CD4-positive, alpha-beta T cell treated with Interleukin-17A for 1 hour (primary cell): Measurements from ENCODE around the gene GLCE.
"Not testable (repeated sequence)": the region's sequence is repeated elsewhere in the genome, so short reads cannot be mapped to it uniquely, and the experiment has no call there.

Experiments
- DNase-seq: peaks from one replicate; pipeline ENCODE4 v3.0.0-alpha.2; 2020

The GLCE gene

DNA sequence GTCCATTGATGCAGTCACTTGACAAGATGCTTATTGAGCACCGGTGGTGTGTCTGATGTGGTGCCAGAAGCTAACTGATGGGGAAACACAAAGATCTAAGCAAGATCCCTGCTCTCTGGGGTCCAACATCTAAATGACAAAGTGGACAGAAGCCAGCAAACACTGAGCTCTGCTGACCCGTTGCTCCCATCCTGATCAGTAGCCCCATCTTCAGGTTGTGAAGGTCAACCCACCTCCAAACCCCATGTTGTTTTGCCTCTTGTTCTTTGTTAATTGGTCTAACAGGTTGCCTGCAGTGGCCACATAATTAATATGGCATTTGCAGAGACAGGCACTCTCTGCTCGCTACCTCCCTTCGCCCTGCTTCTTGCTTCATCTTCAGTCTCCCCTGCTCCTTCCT is 21.5 kb upstream of the GLCE start:
- no peak for DNase-seq

DNA sequence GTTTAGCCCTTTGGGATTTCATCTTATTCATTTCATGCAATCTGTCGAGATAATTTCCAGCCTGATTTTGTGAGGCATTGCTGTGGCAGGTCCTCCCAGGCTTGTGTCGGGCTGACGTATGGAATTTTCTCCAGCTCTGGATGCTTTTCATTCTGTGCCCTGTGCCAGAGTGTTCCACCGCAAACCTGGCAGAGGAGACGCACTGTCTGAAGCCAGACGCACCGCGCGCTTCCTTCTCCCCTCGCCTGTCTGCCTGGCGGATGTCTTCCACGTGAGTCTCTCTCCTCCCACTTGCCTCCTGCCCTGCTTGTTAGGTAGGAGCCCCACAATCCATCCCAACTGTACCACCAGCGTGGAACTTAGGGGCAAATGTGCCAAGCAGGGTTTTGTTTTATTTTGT is 20.1 kb upstream of the GLCE start:
- DNase-seq = no peak

DNA sequence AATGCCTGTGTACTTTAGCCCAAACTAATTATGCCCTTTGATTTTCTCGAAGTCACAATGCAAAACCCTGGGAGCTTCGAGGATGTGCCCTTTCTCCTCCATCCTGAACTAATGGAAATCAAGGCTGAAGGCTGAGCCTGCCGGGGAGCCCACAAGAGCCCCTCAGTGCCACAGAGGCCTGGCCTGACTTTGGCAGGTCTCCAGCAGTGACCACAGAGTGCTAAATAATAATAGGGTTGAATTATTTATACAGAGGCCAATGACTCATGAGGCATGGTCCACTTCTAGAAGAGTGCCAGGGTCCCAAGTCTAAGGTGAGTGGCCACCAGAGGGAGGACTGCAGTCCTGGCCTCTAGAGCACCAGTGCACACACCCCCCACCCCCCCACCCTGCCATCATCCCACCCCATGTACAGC is 19.1 kb upstream of the GLCE start:
- no peak for DNase-seq

DNA sequence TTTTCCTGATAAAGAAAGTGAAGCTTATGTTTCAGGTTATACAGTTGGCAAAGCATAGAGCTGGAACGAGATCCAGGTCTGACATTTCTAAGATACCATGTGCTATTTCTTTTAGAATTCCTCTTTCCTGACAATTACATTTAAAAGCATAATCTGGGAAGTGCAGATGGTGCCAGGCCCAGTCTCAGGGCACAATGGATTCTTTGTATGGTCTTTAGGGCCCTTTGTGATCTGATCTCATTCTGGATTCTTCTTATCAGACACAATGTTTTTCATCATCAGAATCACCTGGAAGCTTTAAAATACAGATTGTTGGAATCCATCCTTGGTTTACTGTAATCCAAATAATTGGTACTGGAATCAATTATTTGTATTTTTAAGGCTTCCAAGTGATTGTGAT is 18.6 kb upstream of the GLCE start:
- DNase-seq = no peak

GRCh38 chr15:69143756-69144436 is 16.5 kb upstream of the GLCE start:
- DNase-seq = no peak

GRCh38 chr15:69144530-69144929 is 15.9 kb upstream of the GLCE start:
- no peak for DNase-seq

DNA sequence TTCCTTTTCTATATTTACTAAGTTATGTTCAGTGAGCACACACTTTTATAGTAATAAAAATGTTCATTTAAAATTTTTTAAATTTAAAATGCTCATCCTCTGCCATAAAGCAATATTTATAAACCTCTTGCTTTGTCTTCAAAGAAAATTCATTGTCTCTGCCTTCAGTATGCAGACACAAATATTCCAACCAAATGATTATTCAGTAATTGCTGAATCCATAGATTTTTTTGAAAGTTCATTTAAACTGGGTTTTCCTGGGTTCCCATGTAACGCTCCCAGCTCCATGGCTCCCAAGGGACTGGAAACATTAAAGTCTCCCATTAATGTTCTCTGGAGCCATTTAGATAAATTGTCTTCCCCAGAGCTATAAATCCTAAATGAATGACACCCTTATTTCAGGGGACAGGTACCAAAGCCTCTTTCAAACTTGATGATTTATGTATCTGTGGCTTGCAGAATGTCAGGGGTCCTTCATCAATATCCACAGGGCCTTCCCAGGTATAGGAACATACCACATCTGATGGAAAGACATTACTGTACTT is 15.2 kb upstream of the GLCE start:
- DNase-seq = no peak

GRCh38 chr15:69145694-69146492 is 14.5 kb upstream of the GLCE start:
- DNase-seq = no peak

DNA sequence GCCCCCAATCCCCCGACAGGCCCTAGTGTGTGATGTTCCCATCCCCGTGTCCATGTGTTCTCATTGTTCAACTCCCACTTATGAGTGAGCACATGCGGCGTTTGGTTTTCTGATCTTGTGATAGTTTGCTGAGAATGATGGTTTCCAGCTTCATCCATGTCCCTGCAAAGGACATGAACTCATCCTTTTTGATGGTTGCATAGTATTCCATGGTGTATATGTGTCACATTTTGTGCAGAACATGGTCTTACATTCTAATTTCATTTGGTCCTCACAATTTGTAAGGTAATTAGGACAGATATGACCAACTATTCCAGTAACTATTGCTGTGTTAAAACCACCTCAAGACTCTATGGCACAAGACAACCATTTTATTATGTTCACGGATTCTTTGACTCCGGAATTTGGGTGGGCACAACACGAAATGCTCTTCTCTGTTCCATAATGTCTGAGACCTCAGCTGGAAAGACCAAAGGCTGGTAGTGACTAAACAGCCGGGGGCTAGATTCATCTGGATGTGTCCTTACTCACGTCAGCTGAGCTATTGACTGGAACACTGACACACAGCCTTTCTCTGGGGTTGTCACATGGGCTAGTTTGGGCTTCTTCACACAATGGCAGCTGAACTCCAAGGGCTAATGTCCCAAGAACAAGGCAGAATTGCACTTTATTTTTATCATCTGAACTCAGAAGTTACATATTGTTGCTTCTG is 13.6 kb upstream of the GLCE start:
- no peak for DNase-seq

GRCh38 chr15:69148465-69148864 is 12.0 kb upstream of the GLCE start:
- DNase-seq = no peak

GRCh38 chr15:69149163-69149562 is 11.3 kb upstream of the GLCE start:
- no peak for DNase-seq

DNA sequence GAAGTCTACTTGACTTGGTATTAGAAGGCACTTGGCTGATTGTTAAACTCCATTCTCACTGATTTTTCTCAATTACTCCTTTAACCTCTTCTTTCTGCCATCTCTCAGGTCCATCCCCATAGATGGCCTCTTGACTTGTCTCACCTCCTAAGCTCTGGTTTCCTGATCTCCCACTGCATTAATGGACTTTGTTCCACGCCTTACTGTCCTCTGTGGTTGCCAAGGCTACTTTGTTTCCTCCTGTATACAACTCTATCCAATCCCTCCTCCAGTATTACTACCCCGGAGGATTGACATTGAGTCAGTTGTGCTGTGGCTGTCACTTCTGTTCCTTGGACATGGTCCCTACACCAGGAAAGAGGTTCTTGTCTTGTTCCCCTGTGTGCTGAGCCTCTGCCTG is 10.6 kb upstream of the GLCE start:
- no peak for DNase-seq

DNA sequence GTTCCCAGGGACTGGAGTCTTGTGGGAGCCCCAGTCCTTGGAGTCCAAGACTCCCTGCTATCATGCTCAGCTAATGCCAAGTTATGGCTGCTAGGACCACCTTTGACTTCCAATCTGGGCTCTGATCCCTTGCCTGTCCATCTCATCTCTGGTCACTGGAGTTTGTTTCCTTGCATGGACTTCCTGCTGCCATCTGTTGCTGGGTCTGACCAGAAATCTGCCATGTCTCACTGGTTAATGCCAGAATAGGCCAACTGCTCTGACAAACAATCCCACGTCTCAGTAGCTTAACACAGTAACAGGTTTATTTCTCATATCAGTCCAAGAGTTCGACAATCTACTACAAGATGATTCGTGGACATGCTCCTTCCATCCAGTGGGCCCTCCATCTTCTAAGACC is 10.1 kb upstream of the GLCE start:
- no peak for DNase-seq

GRCh38 chr15:69150841-69151240 is 9.6 kb upstream of the GLCE start:
- DNase-seq = no peak

DNA sequence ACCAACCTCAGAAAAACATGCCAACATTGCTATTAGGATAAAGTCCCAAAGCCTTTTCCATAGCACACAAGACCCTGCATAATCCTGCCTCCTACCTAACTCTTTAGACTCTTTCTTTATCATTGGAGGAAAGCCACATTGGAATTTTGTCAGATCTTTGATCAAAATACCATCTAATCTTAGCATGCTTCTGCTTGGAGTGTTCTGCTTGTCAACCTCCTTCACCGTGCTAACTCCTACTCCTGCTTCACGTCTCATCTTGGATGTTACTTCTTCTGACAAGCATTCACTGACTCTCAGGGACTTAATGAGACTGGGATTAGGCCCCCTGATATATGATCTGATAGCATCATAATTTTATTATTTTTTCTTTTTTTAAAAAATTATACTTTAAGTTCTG is 7.4 kb upstream of the GLCE start:
- no peak for DNase-seq

DNA sequence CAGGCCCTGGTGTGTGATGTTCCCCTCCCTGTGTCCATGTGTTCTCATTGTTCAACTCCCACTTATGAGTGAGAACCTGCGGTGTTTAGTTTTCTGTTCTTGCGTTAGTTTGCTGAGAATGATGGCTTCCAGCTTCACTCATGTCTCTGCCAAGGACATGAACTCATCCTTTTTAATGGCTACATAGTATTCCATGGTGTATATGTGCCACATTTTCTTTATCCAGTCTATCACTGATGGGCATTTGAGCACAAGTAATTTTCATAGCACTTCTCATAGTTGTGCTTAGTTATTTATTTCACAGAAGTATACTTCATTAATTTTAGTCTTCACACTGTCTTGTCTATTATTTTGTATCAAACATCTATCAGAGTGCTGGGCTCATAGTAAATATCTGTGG is 6.8 kb upstream of the GLCE start:
- not testable (repeated sequence) for DNase-seq

- DNase-seq = no peak
These were observed 6.4 kb upstream of the GLCE start for GRCh38 chr15:69154078-69154477.

DNA sequence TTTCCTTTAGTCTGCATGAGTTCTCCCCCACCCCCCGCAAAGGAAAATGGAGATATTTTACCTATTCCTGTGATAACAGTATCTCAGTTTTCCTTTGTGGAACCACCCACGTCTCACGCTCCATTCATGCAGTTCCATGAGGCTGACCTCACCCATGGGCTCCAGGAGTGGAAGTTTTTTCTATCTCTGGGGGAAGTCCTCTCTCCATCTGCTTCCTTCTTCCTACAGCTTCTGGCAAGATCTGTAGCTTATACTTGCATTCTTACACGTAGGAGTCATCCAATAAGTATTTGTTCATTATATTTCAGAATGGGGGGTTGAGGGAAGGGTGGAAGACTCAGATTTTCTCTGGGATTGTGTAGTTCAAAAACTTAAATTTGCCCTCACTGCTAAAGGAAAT is 5.8 kb upstream of the GLCE start:
- DNase-seq = no peak

- no peak for DNase-seq
These were observed 3.6 kb upstream of the GLCE start for GRCh38 chr15:69156736-69157381.

DNA sequence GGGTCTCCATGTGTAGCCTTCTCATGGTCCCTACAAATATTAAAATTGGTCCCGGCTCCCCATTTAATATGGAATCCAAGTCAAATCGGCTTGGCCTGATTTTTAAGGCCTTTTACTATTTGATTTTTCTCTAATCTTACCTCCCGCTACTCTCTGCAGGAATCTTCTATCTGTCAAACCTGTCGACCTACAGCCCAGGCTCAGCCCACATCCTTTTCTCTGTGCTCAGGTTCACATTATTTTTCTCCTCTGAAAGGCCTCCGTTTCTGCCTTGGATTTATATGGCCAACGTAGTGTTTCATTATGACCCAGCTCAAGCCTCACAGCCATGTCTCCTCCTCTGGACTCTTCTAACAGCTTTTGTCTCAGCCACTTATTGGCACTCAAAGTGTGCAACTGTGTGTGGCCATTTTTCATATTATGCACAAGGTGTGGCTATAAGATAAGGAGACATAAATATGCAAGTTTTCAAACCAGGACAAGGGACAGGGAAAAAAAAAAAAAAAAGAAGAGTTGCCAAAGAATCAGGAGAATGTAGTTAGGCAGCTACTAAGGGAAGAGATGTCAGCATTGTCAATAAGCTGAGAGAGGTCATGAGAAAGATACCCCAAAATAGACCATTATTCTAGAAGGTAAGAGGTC is 2.1 kb upstream of the GLCE start:
- no peak for DNase-seq

DNA sequence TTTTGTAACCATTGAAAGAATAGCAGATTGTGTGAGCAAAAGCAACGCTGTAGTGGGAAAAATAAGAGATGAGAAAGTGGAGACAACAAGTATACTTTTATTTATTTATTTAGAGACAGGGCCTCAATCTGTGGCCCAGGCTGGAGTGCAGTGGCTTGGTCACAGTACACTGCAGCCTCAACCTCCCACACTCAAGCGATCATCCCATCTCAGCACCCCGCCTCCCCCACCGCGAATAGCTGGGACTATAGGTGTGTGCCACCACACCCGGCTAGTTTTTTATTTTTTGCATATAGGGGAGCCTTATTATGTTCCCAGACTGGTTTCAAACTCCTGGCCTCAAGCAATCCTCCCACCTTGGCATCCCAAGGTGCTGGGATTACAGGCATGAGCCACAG is 1.6 kb upstream of the GLCE start:
- no peak for DNase-seq

- DNase-seq = no peak
These were observed 662 bp upstream of the GLCE start for GRCh38 chr15:69159805-69160140.
